ENCODE measurements around the gene C3orf70.

DNA sequence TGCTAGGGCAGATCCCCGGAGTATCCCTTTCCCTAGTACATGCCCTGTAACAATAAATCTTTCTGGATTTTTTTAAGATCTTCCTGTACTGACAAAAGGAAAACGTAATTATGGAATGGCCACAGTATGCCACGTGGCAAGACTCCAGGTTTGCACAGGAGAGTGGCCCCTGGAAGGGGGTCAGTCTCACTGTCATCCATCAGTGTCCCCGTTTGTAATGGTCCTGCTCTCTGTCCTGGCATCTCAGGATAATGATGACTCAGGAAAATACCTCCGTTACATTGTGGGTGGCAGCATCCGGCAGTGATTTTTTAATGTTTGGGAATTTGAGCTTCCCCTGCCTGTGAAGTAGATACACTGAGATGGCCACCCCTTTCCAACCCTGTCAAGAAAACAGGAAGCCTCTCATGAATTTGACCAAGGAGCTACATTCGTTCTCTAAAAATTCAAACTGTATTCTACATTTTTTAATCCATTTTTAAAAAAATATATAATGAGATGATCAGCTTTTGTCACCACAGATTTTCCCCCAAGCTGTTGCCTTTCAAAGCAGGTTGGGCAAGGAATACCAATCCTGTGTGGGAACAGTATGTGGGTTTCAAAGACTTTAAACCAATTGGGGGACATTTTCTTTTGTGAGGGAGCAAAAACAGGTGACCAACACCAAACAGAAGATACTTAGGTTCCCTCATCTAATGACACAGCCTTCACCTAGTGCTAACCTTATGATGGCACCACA, 110.4 kb downstream of the C3orf70 start:
- TF ChIP-seq, protein P1, sequence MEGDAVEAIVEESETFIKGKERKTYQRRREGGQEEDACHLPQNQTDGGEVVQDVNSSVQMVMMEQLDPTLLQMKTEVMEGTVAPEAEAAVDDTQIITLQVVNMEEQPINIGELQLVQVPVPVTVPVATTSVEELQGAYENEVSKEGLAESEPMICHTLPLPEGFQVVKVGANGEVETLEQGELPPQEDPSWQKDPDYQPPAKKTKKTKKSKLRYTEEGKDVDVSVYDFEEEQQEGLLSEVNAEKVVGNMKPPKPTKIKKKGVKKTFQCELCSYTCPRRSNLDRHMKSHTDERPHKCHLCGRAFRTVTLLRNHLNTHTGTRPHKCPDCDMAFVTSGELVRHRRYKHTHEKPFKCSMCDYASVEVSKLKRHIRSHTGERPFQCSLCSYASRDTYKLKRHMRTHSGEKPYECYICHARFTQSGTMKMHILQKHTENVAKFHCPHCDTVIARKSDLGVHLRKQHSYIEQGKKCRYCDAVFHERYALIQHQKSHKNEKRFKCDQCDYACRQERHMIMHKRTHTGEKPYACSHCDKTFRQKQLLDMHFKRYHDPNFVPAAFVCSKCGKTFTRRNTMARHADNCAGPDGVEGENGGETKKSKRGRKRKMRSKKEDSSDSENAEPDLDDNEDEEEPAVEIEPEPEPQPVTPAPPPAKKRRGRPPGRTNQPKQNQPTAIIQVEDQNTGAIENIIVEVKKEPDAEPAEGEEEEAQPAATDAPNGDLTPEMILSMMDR (IDR thresholded peaks at IDR 0.05), result no peak
- TF ChIP-seq POLR2A (IDR thresholded peaks at IDR 0.05) (no peak), EP300 (IDR thresholded peaks at IDR 0.05) (no peak)
